HG02571 (cell line): Measurements from ENCODE around the gene AHNAK2.
"Not testable (repeated sequence)": the region's sequence is repeated elsewhere in the genome, so short reads cannot be mapped to it uniquely, and the experiment has no call there.

ENCODE experiments used
- ATAC-seq: cut with Tn5 transposase; IDR thresholded peaks from one replicate; pipeline ENCODE4 v1.9.1; 2021; ENCODE audit warnings: mild to moderate bottlenecking, moderate library complexity; ENCODE audit not compliant: unreplicated experiment

AHNAK2 gene

DNA sequence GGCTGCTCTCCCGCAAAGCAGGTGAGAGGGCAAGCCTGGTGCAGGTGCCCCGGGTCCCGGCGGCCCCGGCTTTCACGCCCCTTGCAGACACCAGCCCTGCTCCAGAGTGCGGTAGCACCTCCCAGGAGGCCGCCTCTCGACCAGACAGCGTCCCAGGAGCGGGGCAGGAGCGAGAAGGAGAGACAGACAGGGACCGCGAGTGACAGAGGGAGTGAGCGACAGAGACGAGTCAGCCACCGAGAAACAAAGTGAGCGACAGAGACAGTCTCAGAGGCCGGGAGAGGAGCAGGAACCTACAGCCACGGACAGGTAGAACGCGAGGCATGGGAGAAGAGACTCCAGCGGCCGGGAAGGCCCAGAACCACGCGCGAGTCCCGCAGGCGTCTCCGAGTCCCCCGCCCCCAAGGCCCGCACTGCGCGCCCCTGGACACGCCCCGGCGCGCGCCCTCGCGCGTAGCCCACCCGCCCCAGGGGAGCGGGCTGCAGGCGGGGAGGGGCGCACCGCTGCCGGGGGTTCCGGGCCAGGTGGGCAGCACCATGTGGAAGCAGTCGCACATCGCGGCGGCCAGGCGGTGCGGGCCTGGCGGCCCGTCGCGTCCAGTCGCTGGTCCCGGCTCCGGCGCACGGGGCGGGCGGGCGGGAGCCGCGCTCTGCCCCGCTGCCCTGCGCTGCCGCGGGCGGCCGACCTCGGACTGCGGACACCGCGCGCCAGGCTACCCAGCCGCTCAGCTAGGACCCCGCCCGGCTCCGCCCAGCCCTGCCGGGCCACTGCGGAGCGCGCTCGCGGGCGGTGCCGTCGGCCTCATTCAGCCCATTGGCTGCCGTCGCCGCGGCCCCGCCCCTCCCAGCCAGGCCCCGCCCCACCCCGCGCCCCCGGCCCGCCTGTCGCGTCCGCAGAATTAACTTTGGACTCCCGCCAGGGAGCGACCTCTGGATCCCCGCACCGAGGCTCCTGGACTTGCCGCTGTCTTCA is at the start of gene AHNAK2:
Gene AHNAK2, minus strand, starts transcription at position 694 of the 973 bp plus-strand sequence. Its CDS starts 137 bp downstream, at position 557.
- ATAC-seq = no peak

DNA sequence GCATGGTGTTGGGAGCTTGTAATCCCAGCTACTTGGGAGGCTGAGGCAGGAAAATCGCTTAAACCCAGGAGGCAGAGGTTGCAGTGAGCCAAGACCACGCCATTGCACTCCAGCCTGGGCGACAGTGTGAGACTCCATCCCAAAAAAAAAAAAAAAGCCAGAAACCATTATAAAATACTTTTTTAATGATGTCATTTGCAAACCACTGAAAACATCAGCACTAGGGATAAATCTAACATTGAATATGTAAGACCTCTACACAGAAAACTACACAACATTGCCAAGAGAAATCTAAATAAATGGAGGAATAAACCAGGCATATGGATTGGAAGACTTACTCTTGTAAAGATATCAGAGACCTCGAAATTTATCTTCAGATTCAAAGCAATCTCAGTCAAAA is 49.5 kb upstream of the AHNAK2 start:
- not testable (repeated sequence) for ATAC-seq

DNA sequence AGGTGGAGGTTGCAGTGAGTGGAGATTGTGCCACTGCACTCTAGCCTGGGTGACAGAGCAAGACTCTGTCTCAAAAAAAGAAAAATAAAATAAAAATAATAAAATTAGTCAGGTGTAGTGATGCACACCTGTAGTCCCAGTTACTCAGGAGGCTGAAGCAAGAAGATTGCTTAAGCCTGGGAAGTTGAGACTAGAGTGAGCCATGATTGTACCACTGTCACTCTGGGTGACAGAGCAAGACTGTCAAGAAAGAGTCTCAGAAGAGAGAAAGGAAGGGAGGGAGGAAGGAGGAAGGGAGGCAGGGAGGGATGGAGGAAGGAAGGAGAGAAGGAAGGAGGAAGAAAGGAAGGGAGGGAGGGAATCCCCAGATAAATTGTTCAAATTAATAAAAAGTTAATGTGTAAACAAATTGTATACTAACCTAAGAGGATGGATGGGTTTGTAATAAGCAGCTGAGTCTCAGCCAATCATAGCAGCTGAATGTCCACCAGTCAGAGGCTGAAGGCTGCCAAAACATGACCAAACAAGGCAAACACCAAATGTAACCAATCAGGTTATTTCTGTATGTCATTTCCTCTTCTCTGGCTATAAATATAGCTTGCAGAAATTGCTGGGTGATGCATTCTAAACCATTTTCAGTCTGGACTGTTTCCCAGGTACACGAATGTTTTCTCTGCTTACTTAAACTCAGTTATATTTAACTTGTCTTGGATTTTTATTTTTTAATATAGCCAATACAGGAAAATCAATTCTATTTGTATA is 48.8 kb upstream of the AHNAK2 start:
- no peak for ATAC-seq

DNA sequence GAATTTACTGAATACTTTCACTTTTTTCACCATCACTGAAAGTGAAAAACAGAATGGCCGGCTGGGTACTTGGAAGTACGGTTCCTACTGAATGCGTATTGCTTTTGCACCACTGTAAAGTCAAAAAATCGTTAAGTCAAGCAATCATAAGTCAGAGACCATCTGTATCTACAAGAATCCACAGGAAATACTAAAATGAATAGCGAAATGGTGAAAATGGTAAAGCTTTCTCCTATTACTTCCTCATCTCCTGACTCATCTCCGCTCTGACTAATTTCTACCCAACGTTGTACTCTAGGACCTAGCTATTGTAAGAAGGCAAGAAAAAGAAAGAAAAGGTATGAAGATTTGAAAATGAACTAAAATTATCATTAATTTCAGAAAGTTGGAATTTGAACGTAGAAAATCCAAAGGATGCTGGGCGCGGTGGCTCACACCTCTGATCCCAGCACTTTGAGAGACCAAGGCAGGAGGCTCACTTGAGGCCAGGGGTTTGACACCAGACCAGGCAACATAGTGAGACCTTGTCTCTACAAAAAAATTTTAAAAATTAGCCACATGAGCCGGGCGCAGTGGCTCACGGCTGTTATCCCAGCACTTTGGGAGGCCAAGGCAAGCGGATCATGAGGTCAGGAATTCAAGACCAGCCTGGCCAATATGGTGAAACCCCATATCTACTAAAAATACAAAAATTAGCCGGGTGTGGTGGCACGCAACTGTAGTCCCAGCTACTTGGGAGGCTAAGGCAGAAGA is 48.0 kb upstream of the AHNAK2 start:
- no peak for ATAC-seq

DNA sequence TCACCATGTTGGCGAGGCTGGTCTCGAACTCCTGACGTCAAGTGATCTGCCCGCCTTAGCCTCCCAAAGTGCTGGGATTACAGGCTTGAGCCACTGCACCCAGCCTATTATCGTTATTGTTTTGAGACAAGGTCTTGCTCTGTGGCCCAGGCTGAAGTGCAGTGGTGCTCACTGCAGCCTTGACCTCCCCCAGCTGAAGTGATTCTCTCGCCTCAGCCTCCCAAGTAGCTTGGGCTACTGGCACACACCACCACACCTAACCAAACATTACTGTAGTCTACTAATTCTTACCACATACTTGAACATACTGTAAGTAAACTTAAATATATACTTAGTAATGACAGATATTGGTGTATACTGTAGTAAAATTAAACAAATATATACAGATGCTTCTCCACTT is 47.3 kb upstream of the AHNAK2 start:
- ATAC-seq = no peak

DNA sequence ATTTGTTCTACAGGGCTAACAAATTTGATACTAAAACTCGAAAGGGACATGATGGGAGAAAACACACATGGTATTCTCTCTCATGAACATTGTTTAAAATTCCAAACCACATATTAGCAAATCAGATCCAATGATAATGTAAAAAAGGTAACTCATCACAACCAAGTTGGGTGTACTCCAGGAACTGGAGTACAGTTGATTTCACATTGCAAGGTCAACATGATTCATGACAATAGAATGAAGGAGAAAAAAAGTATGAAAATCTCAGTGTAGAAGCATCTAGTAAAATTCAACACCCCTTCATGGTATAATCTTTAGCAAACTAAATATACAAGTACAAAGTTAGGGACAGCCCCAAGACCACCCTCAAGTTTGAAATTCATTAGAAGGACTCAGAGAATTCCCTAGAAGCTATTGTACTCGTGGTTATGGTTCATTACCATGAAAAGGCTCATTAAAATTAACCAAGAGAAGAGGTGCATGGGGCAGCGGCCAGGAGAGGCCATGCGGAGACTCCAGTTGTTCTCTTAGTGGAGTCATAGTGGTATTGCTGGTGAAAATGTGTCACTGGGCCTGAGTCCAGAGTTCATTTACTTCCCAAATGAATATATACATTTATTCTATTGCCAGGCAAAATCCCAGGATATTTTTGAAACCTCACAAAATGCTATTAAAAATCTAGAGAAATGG is 45.8 kb upstream of the AHNAK2 start:
- no peak for ATAC-seq

DNA sequence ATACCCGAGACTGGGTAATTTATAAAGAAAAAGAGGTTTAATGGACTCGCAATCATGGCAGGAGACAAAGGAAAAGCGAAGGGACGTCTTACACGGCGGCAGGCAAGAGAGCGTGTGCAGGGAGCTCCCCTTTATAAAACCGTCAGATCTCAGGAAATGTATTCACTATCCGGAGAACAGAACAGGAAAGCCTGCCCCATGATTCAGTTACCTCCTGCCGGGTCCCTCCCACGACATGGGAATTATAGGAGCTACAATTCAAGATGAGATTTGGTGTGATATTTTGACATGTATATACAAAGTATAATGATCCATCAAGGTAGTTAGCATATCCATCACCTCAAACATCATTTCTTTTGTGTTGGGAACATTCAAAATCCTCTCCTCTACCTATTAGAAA is 45.0 kb upstream of the AHNAK2 start:
- ATAC-seq = no peak

DNA sequence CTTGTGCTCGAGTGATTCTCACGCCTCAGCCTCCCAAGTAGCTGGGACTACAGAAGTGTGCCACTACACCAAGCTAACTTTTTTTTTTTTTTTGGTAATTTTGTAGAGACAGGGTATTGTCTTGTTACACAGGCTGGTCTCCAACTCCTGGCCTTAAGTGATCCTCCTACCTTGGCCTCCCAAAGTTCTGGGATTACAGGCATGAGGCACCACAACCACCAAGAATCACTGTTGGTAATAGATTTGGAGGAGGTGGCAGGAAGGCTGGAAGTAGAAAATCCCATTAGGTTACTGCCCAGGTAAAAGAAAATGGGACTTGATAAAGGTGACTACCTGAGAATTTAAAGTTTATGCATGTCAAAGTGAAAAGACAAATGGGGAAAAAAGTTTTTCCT is 44.1 kb upstream of the AHNAK2 start:
- ATAC-seq = no peak

DNA sequence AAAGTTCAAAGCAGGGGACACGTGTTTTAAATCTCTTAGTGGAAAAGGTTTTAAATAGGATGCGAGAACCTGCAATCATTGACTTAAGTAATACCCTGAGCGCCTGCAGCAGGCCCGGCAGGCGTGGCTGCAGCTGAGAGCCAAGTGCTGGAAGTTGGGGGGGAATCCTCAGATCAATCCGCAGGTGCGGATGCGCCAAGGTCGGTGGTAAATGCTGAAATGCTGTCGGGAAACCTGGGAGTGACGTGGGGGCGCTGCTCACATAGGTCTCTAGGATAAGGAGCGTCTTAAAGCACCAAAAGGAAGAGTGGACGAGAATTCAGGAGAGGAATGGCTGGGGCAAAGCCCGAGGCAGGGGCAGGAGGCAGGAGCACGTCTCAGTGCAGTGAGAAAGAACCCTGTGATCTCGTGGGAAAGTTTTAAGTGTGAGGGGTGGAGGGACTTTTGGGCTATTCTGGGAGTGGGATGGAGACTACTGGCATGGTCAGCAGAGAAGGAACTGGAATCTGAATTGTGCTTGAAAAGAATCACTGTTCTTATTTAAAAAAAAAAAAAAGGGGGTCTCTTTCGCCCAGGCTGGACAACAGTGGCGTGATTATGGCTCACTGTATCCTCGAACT is 43.6 kb upstream of the AHNAK2 start:
- ATAC-seq = no peak

DNA sequence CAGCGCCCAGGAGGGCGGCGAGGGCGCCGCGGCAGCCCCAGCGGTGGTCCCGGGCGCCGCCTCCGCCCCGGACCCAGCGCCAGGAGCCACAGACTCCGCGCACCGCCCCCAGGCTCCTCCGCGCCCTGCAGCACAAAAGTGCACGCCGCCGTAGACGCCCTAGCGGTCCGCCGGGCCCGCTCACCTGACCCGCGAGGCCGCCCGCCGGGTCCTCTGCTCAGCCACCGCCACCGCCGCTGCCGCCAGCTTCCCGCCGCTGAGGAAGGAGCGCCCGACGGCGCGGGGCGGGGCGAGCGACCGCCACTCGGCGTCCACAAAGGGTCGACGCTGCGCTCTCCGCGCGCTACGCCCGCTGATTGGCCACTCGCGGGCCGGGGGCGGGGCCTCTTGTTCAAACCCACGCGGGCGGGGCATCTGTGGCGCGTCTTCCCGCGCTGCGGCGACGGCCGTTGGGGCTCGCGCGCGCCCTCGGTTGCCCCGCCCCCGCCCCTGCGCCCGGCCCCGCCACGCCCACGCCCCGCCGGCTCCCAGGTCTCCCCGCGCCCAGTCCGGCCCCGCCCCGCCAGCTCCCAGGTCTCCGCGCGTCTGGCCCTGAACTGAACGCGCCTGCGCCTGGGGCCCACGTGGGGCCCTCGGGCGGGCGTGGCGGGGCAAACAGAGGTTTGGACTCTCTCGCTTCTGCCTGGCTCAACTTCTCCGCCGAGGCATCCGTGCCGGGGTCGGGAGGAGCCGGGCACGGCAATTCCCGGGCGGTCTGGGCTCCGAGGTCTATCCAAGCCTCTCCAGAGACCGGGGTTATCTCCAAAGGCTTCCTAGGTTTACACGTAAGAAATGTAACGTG is 42.9 kb upstream of the AHNAK2 start, which contains the start of gene CDCA4:
Gene CDCA4, minus strand, starts transcription at position 269 of the 841 bp plus-strand sequence. CDS start 9,154 bp downstream, outside the sequence.
- ATAC-seq = peak; percentile 73

DNA sequence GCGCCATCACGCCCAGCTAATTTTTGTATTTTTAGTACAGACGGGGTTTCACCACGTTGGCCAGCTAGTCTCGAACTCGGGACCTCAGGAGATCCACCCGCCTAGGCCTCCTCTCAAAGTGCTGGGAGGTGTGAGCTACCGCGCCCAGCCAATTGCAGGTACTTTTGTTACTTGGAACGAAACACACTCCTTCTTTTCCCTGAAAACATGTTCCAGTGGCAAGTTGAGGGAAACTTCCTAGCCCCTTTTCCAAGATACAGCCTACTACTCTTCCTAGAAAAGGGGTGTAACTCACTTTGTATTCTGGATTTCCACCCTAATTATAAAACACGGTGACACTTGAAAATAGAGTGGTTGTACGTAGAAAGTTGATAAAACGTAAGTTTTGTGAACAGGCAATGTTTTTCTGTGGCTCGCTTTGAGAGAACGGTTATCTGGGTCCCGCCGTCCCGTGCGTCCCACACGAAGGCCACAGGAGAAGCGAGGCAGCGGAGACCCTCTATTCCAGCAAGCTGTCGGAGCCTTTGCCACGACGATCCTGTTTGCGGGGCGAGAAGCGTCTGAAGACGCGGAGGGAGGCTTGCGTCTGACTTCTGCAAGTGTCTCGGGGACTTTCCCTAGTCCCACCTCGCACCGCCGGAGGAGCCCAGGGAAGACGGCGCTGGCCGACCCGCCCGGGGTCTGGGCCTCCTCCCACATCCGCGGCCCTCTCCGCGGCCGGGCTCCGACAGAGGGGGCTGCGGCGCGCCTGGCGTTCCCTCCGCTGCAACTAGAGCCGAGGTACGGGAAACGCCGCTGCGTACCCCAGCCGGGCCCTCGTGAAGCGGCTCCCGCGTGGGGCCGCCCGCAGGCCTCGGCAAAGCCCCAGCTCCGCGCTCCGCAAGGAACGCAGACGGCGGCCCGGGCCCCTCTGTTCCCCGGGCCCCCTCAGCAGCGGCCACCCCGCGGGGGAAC is 42.0 kb upstream of the AHNAK2 start:
- peak; percentile 26 for ATAC-seq

DNA sequence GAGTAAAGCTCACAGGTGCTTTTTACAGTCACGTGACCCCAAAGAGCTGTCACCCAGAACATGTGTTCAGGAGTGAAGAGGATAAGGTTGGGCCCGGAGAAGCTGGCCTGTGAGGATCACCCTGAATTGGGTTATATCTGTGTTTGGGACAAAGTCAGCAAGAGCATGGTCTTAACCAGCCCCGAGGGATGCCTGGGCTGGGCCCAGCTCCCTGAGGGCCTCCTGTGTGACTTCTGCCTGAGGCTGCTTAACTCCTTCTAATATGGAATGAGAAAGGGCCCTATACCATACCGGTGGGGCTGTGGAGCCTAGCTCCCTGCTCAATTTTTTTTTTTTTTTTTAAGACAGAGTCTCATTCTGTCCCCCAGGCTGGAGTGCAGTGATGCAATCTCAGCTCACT is 40.2 kb upstream of the AHNAK2 start:
- no peak for ATAC-seq

DNA sequence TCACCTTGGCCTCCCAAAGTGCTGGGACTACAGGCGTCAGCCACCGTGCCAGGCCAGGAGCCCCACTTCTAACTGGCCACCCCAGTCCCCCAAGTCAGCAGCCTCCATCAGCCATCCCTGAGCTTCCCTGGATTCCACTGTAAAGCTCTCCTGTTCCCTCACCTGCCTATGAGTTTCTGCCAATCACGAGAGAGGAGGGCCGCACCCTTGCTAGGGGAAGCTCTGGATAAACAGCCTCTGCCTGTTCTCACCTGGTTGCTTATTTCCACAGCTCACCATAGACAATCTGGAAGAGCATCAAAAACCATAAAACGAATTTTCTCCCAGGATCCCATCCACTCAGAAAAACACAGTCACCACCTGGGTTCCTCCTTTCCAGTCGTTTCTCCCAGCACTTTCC is 37.7 kb upstream of the AHNAK2 start:
- no peak for ATAC-seq

DNA sequence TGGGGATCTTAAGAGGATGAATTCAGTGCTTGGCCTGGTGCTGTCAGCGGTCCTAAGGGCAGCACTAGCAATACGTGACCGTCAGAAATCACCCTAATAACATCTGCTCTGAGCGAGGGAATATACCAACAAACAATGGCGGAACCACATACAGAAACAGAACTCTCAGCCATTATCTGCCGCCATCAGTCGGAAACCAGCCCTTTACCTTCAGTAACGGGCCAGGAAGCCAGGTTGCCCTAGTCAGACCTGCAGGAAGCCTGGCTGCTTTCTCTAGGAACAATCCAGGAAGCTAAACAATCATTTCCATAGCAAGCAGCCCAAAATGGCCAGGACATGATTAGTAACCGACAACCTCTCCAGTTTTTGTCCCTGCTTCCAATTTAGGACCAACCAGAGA is 37.1 kb upstream of the AHNAK2 start:
- ATAC-seq = no peak

DNA sequence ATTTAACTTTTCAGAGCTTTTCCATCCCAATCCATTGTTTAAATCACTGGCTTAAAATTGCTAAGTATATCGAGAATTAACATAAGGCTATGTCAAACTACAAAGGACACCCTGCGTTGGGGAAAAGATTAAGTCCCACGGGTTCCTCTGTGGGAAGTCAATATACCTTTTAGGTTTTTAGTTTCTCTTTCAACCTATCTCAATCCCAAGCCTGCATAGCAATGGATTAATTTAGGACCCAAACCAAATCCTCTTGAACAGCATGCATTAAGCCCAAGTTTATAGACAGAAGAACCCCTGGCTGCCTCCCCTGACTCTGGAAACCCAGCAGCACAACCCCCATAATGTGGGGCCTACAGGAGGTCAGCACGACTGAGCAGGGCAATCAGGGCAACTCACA is 36.5 kb upstream of the AHNAK2 start:
- no peak for ATAC-seq

DNA sequence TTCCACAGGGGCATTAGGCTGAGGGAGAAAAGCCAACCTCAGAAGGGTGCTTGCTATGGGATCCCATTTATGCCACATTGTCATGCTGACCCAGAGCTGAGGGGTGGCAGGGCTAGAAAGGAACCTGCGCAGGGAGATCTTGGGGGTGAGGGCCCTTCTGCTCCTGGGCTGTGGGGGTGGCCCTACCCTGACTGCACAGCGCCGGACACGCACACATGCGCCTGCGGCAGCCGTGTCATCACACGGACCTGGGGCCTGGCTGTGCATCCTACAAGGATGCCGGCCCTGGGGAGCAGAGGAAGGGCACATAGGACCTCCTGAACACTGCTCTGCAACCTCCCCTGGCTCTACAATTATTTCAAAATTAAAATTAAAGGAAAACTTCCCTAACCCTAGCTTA is 35.9 kb upstream of the AHNAK2 start:
- no peak for ATAC-seq

DNA sequence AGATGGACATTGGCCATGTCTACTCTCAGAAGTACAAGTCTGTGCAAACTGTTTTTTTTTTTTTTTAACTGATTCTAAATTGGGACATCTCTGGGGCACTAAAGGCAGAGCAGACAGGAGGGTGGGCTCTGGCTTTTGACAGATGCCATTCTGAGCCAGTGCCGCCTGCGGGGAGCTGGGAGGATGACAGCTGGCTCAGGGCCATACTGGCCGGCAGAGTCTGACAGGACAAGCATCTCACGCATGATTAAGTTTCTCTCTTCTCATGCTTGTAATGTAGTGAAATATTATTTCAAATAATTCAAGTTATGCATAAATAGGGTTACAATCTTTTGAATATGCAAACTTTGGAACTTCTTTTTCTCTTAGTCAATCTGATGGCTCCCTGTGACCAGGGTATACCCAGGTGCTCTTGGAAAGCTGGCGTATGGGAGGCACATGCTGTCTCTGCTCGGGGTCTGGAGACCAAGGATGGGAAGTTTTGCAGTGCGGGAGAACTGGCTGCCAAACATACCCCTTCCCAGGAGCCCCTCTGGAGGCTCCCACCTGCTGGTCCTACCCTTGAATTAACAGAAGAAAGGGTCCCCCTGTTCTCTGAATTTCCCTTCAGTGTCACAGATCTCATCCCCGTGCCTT is 35.1 kb upstream of the AHNAK2 start:
- no peak for ATAC-seq
